HEK293T (cell line): ENCODE data around the gene MRPL18.

Experiments used
- BHLHE40 ChIP-seq: fragments of 450-650 bp; IDR thresholded peaks from 2 replicates; pipeline ENCODE4 v1.6.1; 2016; ENCODE audit warnings: mild to moderate bottlenecking, moderate library complexity, borderline replicate concordance
- CTBP1 ChIP-seq: fragments of 450-650 bp; IDR thresholded peaks from 2 replicates; pipeline ENCODE4 v1.6.1; 2016; ENCODE audit warnings: borderline replicate concordance
- ELF4 ChIP-seq: fragments of 450-650 bp; IDR thresholded peaks from 2 replicates; pipeline ENCODE4 v1.6.1; 2017; ENCODE audit warnings: antibody characterized with exemption
- FOXA1 ChIP-seq: fragments of 450-650 bp; IDR thresholded peaks from 2 replicates; pipeline ENCODE4 v1.6.1; 2016; ENCODE audit warnings: mild to moderate bottlenecking
- FOXK2 ChIP-seq: fragments of 450-650 bp; IDR thresholded peaks from 2 replicates; pipeline ENCODE4 v1.6.1; 2016; ENCODE audit warnings: mild to moderate bottlenecking
- FOXM1 ChIP-seq: fragments of 450-650 bp; IDR thresholded peaks from 2 replicates; pipeline ENCODE4 v1.6.1; 2017; ENCODE audit warnings: mild to moderate bottlenecking, borderline replicate concordance
- LEF1 ChIP-seq: fragments of 450-650 bp; IDR thresholded peaks from 2 replicates; pipeline ENCODE4 v1.6.1; 2017; ENCODE audit warnings: mild to moderate bottlenecking, borderline replicate concordance
- NFRKB ChIP-seq: fragments of 450-650 bp; IDR thresholded peaks from 2 replicates; pipeline ENCODE4 v1.6.1; 2016; ENCODE audit warnings: mild to moderate bottlenecking, moderate library complexity
- PKNOX1 ChIP-seq: fragments of 450-650 bp; IDR thresholded peaks from 2 replicates; pipeline ENCODE4 v1.6.1; 2016
- SP1 ChIP-seq: fragments of 450-650 bp; IDR thresholded peaks from 2 replicates; pipeline ENCODE4 v1.6.1; 2017
- SUZ12 ChIP-seq: fragments of 450-650 bp; IDR thresholded peaks from 2 replicates; pipeline ENCODE4 v1.6.1; 2016; ENCODE audit warnings: mild to moderate bottlenecking
- TARDBP ChIP-seq: fragments of 450-650 bp; IDR thresholded peaks from 2 replicates; pipeline ENCODE4 v1.6.1; 2016

GRCh38 chr6:159762681-159763293 lies 27.5 kb upstream of the MRPL18 start:
- TF ChIP-seq NFRKB (no peak), FOXK2 (no peak), TARDBP (no peak), FOXA1 (no peak), ELF4 (no peak), SP1 (no peak), SUZ12 (no peak), CTBP1 (no peak), PKNOX1 (no peak), BHLHE40 (no peak), FOXM1 (no peak), LEF1 (no peak)
